GM19452 (cell line): ENCODE results near the gene NECTIN2.
"Not testable (repeated sequence)": the region's sequence is repeated elsewhere in the genome, so short reads cannot be mapped to it uniquely, and the experiment has no call there.

Experiments
- ATAC-seq: cut with Tn5 transposase; IDR thresholded peaks from one replicate; pipeline ENCODE4 v1.9.1; 2021; ENCODE audit not compliant: unreplicated experiment

Gene NECTIN2

DNA sequence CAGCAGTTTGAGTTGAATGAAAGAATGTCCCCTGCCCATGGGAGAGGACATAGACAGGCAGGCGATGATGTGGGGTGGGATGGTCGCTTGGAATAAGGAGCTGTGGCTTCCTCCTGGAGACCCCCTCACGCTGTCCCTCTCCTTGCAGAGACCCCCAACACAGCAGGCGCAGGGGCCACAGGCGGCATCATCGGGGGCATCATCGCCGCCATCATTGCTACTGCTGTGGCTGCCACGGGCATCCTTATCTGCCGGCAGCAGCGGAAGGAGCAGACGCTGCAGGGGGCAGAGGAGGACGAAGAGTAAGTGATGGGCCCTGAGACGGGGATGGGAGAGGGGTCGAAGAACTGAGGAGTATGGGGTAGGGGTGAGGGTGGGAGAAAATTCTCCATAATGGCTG lies 36.0 kb downstream of the NECTIN2 start:
- no peak for ATAC-seq

DNA sequence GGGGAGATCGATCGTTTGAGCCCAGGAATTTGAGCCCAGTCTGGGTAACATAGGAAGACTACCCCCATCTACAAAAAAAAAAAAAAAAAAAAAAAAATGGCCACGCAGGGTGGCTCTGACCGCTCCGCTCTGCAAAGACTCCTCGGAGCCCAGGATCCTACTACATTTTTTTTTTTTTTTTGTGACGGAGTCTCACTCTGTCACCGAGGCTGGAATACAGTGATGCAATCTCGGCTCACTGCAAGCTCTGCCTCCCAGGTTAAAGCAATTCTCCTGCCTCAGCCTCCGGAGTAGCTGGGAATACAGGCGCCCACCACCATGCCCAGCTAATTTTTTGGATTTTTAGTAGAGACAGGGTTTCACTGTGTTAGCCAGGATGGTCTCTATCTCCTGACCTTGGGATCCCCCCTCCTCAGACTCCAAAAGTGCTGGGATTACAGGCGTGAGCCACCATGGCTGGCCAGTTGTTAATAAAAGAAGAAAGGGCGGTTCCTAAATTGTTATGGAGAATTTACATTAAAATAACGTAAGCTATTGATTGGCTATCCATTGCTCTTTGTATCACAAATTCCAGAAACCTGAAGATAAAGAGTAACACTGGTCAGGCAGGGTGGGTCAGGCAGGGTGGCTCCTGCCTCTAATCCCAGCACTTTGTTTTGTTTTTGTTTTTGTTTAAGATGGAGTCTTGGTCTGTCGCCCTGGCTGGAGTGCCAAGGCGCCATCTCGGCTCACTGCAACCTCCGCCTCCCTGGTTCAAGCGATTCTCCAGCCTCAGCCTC lies 36.7 kb downstream of the NECTIN2 start:
- not testable (repeated sequence) for ATAC-seq

DNA sequence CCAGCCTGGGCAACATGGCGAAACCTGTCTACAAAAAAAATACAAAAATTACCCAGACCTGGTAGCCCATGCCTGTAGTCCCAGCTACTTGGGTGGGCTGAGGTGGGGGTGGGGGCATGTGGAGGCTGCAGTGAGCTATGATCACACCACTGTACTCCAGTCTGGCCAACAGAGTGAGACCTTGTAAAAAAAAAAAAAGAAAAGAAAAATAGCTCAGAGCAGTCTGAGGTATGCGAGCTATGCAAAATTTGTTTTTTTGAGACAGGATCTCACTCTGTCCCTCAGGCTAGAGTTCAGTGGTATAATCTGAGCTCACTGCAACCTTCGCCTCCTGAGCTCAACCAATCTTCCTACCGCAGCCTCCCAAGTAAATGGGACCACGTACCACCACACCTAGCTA lies 37.8 kb downstream of the NECTIN2 start:
- no peak for ATAC-seq

DNA sequence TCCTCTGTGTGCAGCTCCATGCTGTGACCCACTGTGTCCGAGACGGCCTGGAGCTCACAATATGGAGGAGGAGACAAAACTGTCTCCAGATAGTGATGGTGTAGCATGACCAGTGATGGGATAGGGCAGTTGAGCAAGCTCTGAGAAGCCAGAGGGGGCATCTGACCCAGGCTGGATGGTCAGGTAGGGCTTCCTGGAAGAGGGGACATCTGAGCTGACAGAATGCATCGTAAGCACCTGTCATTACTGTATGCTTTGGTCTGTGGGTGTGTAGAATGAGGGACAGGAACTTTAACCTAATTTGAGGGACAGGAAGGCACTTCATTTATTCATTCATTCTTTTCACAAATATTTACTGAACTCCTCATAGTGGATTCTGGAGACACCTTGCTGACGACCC lies 38.5 kb downstream of the NECTIN2 start:
- ATAC-seq, result no peak

- ATAC-seq, result no peak
Measured at GRCh38 chr19:44886141-44886540, 40.0 kb downstream of the NECTIN2 start.

GRCh38 chr19:44887648-44888047 lies 41.6 kb downstream of the NECTIN2 start:
- no peak for ATAC-seq

DNA sequence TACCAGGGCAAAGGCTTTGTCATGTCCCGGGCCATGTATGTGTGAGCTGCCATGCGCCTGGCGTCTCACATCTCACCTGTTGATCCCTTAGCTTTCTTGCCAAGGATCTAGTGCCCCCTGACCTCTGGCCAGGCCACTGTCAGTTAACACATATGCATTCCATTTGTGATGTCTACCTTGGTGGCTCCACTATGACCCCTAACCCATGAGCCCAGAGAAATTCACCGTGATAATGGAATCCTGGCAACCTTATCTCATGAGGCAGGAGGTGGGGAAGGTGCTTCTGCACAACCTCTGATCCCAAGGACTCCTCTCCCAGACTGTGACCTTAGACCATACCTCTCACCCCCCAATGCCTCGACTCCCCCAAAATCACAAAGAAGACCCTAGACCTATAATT lies 42.2 kb downstream of the NECTIN2 start:
- ATAC-seq, result not testable (repeated sequence)

DNA sequence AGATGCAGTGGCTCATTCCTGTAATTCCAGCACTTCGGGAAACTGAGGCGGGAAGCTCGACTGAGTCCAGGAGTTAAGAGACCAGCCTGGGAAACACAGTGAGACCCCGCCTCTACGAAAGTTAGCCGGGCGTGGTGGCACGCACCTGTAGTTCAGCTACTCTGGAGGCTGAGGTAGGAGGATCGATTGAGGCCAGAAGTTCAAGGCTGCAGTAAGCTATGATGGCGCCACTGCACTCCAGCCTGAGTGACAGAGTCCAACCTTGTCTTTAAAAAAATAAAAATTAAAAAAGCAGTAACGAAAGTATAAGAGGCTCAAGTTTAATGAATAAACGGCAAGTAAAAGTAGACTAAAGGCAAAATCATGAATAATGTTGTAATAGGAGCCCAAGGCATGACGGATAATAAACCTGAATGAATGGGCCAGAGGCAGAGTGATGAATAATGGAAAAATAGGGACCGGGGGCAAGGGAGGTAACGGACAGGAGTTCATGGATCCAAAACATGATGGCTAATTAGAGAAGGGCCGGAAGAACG lies 43.8 kb downstream of the NECTIN2 start:
- ATAC-seq, result no peak

GRCh38 chr19:44890366-44891015 lies 44.4 kb downstream of the NECTIN2 start:
- peak; percentile 82 for ATAC-seq

DNA sequence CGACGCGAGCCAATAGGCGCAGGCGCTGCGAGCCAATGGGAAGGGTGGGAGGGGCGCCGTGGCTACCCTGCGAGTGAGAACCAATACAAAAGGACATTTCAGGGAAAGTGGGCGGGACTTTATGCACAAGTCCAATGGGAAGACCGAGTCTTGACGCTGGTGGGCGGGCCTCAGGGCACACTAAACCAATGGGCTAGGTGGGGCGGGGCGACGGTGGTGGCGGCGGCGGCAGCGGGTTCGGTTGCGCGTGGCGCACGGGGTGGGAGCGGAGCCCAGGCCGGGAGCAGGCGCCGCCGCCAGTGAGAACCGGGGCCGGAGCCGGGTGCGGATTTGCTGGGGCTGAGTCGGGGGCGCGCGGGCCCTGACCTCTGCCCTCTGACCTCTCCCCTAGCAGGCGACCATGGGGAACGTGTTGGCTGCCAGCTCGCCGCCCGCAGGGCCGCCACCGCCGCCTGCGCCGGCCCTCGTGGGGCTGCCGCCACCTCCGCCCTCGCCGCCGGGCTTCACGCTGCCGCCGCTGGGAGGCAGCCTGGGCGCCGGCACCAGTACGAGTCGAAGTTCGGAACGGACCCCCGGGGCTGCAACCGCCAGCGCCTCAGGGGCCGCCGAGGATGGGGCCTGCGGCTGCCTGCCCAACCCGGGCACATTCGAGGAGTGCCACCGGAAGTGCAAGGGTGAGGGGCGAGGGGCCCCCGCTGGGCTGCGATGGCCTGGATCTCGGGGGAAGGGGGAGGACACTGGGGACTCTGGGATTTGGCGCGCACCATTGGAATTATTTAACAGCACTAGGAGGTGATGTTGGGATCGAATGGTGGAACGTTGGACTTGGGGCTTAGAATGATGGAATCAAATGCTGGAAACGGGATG lies 45.2 kb downstream of the NECTIN2 start, which contains the start of gene TOMM40:
TSS of gene TOMM40 (plus strand) at position 239 of the 867 bp plus-strand sequence. CDS start at position 401, 162 bp downstream.
- peak; percentile 70 for ATAC-seq

DNA sequence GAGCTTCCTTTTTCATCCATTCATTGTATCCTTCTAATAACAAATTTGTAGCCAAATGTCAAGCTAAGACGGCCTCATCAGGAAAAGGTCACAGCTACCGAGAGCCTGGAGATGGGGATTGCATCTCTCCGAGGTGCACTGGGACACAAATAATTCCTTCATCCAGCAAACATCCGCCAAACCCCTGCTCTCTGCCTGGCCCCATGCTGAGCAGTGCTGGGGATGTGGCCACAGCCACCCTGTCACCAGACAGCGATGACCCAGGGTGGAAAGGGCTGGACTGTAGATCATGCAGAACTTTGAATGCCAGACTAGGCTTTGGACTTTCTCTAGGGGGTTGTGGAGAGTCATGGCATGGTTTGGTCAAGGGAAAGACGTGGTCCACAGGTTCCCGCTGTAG lies 46.8 kb downstream of the NECTIN2 start:
- ATAC-seq, result no peak

DNA sequence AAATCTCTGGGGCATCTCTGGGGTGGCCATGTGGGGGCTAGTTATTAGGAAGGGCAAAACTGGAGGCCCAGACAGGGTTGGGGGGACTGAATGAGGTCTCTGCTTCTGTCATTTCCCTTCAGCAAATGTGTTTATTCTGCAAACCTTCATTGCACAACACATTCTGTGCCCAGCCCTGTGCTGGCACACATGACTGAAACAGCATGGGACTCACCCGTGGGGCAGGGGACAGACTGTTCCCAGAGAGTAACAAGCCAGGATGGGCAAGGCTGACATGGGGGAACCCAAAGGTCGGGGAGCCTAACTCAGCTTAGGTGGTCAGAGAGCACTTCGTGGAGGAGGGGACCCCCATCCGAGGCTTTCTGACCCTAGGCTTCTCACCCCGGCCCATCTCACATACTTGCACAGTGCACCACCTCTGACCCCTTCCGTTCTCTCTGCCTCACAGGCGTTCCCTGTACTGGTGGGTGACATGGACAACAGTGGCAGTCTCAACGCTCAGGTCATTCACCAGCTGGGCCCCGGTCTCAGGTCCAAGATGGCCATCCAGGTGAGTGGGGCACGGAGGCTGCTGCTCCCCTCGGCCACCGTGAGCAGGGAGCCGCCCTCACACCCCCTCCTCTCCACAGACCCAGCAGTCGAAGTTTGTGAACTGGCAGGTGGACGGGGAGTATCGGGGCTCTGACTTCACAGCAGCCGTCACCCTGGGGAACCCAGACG lies 47.4 kb downstream of the NECTIN2 start:
- no peak for ATAC-seq

- no peak for ATAC-seq
Measured at GRCh38 chr19:44894052-44894400, 47.9 kb downstream of the NECTIN2 start.

- ATAC-seq, result no peak
Measured at GRCh38 chr19:44894946-44895345, 48.8 kb downstream of the NECTIN2 start.

GRCh38 chr19:44897835-44898234 lies 51.7 kb downstream of the NECTIN2 start:
- no peak for ATAC-seq

GRCh38 chr19:44900328-44901244 lies 54.5 kb downstream of the NECTIN2 start:
- ATAC-seq, result no peak

DNA sequence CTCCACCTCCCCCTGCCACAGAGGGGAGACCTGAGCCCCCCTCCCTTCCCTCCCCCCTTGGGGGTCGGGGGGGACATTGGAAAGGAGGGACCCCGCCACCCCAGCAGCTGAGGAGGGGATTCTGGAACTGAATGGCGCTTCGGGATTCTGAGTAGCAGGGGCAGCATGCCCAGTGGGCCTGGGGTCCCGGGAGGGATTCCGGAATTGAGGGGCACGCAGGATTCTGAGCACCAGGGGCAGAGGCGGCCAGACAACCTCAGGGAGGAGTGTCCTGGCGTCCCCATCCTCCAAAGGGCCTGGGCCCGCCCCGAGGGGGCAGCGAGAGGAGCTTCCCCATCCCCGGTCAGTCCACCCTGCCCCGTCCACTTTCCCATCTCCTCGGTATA lies 57.1 kb downstream of the NECTIN2 start:
- no peak for ATAC-seq

GRCh38 chr19:44903602-44904425 lies 57.7 kb downstream of the NECTIN2 start:
- ATAC-seq, result no peak
